Neural crest cell (in vitro differentiated cells): ENCODE measurements around the gene PRR11. TPM values are rescaled to one million over a fixed set of nuclear protein-coding genes. Genes with fewer than 3 reads are reported as not detected.
"Not testable (repeated sequence)": the region's sequence is repeated elsewhere in the genome, so short reads cannot be mapped to it uniquely, and the experiment has no call there.

Experiments
- DNase-seq: peaks from one replicate; pipeline ENCODE4 v3.0.0; 2021; ENCODE audit warnings: low read depth, mixed read lengths, low spot score
- H3K27ac Mint-ChIP-seq: one replicate; pipeline ENCODE4 v1.8.0; 2021; ENCODE audit warnings: mild to moderate bottlenecking, mixed read lengths; ENCODE audit not compliant: unreplicated experiment
- H3K27me3 Mint-ChIP-seq: 2 replicates; pipeline ENCODE4 v1.8.0; 2021; ENCODE audit warnings: low read depth, mild to moderate bottlenecking, mixed read lengths
- H3K36me3 Mint-ChIP-seq: 2 replicates; pipeline ENCODE4 v1.8.0; 2021; ENCODE audit warnings: low read depth, mild to moderate bottlenecking, mixed read lengths
- H3K4me1 Mint-ChIP-seq: 2 replicates; pipeline ENCODE4 v1.8.0; 2021; ENCODE audit warnings: mixed read lengths
- H3K4me3 Mint-ChIP-seq: one replicate; pipeline ENCODE4 v1.8.0; 2021; ENCODE audit warnings: mild to moderate bottlenecking, mixed read lengths
- H3K9me3 Mint-ChIP-seq: 2 replicates; pipeline ENCODE4 v1.8.0; 2021; ENCODE audit warnings: mixed read lengths
- CTCF ChIP-seq: fragments of 200-600 bp; sonication (generic); conservative IDR thresholded peaks from 2 replicates; pipeline ENCODE4 v1.5.0; 2021; ENCODE audit warnings: antibody characterized with exemption, mild to moderate bottlenecking
- total RNA-seq: library from RNA; stranded (reverse); gene quantifications from 2 replicates; pipeline ENCODE4 v1.2.1, GENCODE V29; 2021

The PRR11 gene
- total RNA-seq, 1 donor from 2014 or later = 77.2 TPM

- Mint-ChIP-seq H3K4me1 (peaks cover 3% of the 10 kb centered on the region), H3K27ac (no peak overlapping the region), H3K4me3 (no peak overlapping the region), H3K36me3 (peaks cover 34% of the 10 kb centered on the region), H3K27me3 (no peaks in the 10 kb centered on the region), H3K9me3 (peaks cover 7% of the 10 kb centered on the region)
- no peak for DNase-seq
- TF ChIP-seq CTCF = no peak
Observed at GRCh38 chr17:59175076-59175475, 19.5 kb downstream of the PRR11 start.

GRCh38 chr17:59178266-59178985 is 22.9 kb downstream of the PRR11 start:
- peaks cover 3% of the 10 kb centered on the region for H3K4me1 Mint-ChIP-seq
- peak overlapping the region; percentile 67 for H3K27ac Mint-ChIP-seq
- H3K9me3 Mint-ChIP-seq = peaks cover 7% of the 10 kb centered on the region
- TF ChIP-seq CTCF = no peak
- peaks cover 29% of the 10 kb centered on the region for H3K36me3 Mint-ChIP-seq
- no peak for DNase-seq
- no peaks in the 10 kb centered on the region for H3K27me3 Mint-ChIP-seq
- H3K4me3 Mint-ChIP-seq = no peak overlapping the region

- not testable (repeated sequence) for H3K4me1 Mint-ChIP-seq, H3K27me3 Mint-ChIP-seq, H3K4me3 Mint-ChIP-seq, H3K9me3 Mint-ChIP-seq, DNase-seq
- H3K27ac Mint-ChIP-seq = peak overlapping the region; percentile 83
- H3K36me3 Mint-ChIP-seq = peaks cover 19% of the 10 kb centered on the region
Observed at GRCh38 chr17:59179601-59180000, 24.1 kb downstream of the PRR11 start.

- Mint-ChIP-seq H3K27me3 (no peaks in the 10 kb centered on the region), H3K36me3 (peaks cover 23% of the 10 kb centered on the region), H3K9me3 (no peaks in the 10 kb centered on the region), H3K4me1 (peaks cover 3% of the 10 kb centered on the region), H3K27ac (no peak overlapping the region), H3K4me3 (no peak overlapping the region)
- DNase-seq = no peak
- no peak for TF ChIP-seq CTCF
Observed at GRCh38 chr17:59180626-59181025, 25.1 kb downstream of the PRR11 start.

- no peak overlapping the region for H3K27ac Mint-ChIP-seq
- peaks cover 22% of the 10 kb centered on the region for H3K36me3 Mint-ChIP-seq
- peaks cover 3% of the 10 kb centered on the region for H3K4me1 Mint-ChIP-seq
- no peaks in the 10 kb centered on the region for H3K27me3 Mint-ChIP-seq
- DNase-seq = no peak
- no peaks in the 10 kb centered on the region for H3K9me3 Mint-ChIP-seq
- no peak for TF ChIP-seq CTCF
- H3K4me3 Mint-ChIP-seq = no peak overlapping the region
Observed at GRCh38 chr17:59181481-59181880, 25.9 kb downstream of the PRR11 start.

- H3K36me3 Mint-ChIP-seq = peaks cover 21% of the 10 kb centered on the region
- H3K9me3 Mint-ChIP-seq = no peaks in the 10 kb centered on the region
- no peak overlapping the region for H3K4me3 Mint-ChIP-seq
- TF ChIP-seq CTCF = no peak
- DNase-seq = no peak
- no peaks in the 10 kb centered on the region for H3K4me1 Mint-ChIP-seq
- H3K27ac Mint-ChIP-seq = no peak overlapping the region
- H3K27me3 Mint-ChIP-seq = no peaks in the 10 kb centered on the region
Observed at GRCh38 chr17:59185997-59186396, 30.5 kb downstream of the PRR11 start.
